T-helper 2 cell (primary cell): ENCODE results near the gene TSC2.
"Not testable (repeated sequence)": the region's sequence is repeated elsewhere in the genome, so short reads cannot be mapped to it uniquely, and the experiment has no call there.

Experiments used
- DNase-seq, 5 experiments: peaks; one replicate each; pipeline versions ENCODE4 v3.0.0 to v3.0.0-alpha.2; 2012 to 2022

The TSC2 gene

GRCh38 chr16:2123706-2124376, 76.1 kb downstream of the TSC2 start:
- not testable (repeated sequence) for DNase-seq

- not testable (repeated sequence) for DNase-seq
These were observed 76.5 kb downstream of the TSC2 start for GRCh38 chr16:2124377-2124693.

DNA sequence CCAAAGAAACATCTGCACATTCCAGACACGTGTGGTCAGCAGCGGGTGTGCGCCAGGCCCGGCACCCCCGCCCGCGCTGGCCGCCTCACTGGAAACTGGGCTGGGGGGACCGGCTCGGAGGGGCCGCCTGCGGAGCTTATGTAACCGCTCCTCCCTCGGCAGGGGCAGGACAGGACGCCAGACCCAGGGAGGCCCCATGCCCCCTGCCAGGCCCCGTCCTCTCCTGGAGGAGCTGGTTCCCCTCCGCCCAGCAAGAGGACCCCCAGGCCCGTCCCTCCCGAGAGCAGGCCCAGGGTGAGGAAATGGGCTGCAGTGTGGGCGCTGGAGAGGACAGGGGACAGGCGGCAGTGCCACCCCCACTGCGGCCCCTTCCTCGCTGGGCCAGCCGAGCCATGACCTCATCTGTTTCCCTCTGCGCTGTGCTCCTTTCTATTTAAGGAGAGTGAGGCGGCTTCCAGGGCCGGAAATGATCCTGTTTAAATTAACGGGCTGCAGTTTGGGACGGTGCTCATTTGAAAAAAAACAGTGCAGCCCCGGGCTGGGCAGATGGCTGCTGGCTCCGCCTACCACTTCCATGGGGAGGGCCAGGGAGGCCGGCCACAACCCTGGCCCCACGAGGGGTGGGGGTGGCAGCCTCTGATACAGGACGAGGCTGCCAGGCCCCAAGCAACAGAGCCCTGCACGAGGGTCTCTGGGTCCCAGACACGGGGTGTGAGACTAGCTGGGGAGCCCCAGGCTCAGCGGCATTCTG, 77.1 kb downstream of the TSC2 start:
- not testable (repeated sequence) for DNase-seq

DNA sequence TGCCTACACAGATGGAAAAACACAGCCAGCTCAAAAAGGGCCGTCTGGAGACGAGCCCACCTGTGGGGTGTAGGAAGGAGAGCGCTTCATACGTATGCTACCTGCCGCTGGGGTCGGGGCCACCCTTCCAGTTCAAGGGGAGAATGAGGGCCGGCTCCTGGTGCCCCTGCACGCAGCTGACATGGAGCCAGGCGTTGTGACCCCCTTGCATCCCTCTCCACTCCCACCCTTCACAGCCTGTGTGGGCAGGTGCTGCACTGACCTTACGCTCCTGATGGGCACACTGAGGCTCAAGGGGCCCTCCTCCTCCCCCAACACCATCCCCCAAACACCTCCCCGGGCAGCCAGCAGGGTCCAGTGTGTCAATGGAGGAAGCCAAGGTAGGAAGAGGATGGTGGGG, 77.8 kb downstream of the TSC2 start:
- DNase-seq = not testable (repeated sequence)

DNA sequence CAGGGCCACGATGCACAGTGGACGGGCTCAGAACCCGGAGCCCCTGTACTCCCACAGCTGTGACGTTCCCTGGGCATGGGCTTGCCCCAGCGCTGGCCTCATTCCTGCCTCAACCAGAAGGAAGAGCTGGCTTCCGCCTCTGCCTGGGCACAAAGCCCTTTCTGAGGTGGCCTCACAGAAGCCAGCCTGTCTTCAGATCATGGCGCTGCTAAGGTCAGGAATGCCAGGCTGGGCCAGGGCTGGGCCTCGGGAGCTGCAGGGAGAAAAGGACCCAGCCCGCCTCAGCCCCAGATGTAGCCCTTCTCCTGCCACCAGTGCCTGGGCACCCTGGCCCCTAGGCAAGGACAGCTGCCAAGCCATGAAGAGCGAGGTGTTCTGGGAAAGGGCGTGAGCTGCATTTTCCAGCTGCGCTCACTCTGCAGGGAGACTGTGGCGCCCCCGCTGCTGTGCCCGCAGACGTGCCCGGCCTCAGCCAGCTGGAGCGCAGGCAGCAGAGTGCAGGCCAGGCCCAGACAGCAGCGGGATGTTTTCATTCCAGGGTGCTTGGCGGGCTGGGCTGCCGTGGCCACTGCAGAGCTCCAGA, 78.5 kb downstream of the TSC2 start:
- not testable (repeated sequence) for DNase-seq

DNA sequence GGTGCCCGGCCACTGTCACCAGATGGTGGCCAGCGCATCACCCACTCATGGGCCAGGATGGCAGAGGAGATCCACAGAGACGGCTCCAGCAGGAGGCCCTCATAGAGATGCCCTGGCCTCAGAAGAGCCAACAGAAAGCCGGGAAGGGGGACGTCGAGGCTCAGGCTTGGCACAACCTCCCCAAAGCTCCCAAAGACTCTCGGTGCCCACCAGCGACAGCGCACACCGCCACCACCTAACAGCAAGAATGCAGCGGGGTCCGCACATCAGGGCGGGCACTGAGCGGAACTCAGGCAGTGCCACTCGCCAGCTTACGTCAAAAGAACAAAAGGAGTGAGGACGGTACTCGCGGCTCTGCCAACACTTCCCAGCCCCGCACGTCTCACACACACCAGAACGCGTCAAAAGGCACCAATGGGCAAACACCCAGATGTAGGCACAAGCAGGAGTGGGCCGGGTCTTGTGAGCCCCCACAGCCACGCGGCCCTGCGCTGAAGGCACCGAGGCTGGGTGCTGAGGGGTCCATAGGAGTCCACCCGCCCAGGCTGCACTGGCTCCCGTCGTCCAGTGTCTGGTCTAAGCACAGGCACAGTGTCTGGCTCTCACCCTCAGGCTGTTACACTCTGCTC, 79.3 kb downstream of the TSC2 start:
- not testable (repeated sequence) for DNase-seq

DNA sequence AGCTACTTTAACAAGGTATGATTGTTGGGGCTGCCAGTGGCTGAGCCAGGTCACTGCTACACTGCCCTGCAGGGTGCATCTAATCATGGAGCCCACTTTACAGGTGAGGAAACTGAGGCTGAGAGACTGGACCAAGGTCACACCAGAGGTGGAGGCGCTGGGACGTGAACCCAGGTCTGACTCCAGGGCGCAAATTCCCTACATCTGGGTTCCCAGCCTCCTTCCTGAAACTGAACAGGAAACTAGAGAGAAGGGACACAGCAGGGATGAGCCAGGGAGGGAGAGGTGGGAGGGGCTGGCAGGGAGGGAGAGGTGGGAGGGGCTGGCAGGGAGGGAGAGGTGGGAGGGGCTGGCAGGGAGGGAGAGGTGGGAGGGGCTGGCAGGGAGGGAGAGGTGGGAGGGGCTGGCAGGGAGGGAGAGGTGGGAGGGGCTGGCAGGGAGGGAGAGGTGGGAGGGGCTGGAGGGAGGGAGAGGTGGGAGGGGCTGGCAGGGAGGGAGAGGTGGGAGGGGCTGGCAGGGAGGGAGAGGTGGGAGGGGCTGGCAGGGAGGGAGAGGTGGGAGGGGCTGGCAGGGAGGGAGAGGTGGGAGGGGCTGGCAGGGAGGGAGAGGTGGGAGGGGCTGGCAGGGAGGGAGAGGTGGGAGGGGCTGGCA, 80.0 kb downstream of the TSC2 start:
- DNase-seq = not testable (repeated sequence)

- not testable (repeated sequence) for DNase-seq
These were observed 81.5 kb downstream of the TSC2 start for GRCh38 chr16:2129251-2129650.

DNA sequence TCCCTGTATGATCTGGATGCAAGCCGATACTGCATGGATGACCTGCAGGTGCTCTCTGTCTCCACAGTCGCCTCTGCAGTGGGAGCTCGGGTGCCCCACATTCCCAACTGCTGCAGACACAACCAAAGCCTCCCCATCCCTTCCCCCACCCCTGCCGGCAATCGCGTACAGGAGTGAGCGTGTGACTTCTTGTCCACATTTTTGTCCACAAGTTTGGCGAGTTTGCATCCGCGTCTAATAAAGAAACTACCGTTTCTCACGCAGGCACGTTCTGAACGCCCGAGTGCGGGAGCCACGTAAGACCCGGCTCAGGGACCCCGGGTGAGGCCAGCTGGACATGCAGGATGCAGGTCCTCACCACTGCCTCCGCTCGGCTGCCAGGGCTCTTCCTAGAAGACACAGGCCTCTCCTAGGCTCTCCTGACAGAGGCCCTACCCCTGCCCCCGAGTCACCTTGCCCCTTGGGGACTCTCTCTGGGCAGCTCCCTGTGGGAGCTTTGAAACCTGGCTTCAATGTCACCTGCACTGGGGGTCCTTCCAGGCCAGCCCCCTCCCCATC, 82.2 kb downstream of the TSC2 start:
- DNase-seq = not testable (repeated sequence)

GRCh38 chr16:2133797-2134196, 86.0 kb downstream of the TSC2 start:
- not testable (repeated sequence) for DNase-seq

DNA sequence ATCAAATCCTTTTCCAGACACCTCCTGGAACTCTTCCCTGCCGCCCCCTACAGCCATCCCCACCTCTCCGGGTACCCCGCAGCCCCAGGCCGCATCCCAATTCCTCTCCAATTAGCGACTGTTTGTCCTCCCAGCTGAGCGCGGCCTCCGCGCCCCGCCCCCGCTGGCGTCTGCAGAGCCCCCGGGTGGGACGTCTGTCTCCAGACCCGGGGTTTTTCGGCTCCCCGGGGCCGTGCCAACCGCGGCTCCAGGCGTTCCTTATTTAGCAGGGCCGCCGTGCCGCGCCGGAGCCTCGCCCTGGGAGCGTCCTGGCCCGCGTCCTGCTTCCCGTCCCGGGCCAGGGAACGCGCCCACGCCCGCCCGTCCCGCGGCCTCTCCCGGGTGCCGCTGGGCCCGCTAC, 87.3 kb downstream of the TSC2 start:
- DNase-seq = not testable (repeated sequence)

- peak; percentile 94 to 99 (median 98) for DNase-seq
These were observed 88.1 kb downstream of the TSC2 start, which contains the start of gene PKD1 for GRCh38 chr16:2135770-2136490. Gene PKD1, minus strand, starts transcription at chr16:2135898. Its CDS starts 209 bp downstream, at chr16:2135689.
